Measurements from ENCODE around the gene PHC2.

Gene PHC2

DNA sequence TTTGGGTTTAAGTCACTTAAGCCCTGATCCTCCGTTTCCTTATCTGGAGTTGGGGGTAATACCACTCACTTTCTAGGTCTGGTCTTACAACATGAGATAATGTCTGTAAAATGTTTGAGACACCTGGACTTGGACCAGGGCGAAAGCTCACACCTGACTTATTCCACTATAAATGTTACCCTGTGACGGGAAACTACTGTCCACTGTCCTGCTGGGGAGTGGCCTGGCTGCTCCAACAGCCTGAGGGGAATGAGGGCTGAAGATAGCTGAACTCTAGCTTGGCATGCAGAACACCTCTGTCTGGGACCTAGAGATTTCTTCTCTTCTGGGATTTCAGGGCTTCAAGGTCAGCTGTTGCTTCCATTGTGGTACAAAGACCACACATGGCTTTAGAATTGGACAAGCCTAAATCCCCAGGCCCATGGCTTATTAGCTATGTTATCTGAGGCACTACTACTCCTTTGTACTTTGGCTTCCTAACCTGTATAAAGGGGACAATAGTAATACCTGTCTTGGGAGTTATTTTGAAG is 100.5 kb downstream of the PHC2 start:
- DNase-seq (ENCODE audit: low spot score): no peak

DNA sequence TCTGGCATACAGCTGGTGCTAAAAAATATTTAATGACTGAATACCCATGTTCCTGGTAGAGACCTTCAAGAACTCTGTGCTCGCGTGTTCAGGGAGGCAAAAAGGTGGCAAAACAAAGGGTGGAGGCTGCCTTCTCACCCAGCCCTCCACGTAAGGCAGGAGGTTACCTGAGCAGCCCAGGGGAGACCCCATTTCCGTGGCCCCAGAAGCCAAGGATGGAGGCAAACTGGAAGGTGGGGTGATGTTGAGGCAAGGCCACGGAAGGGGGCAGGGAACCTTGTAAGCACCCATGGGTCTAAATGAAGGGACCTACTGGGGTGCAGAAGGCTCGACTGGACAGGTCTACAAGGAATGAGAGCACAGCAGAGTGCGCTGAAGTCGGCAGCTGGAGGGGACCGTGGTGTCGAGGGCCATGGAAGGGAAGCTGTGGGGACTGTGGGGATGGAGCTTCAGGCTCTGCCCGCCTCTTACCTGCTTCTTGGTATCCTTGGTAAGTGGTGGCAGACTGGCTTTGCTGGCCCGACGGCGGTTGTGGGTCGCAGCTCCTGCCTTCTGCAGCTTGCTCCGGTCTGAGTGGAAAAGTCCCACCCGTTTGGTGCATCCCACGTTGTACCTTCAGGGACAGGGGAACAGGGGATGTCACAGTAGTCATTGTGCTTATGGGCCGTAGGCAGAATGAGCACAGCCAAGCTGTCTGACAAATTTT is 101.1 kb downstream of the PHC2 start:
- DNase-seq (ENCODE audit: low spot score): no peak

DNA sequence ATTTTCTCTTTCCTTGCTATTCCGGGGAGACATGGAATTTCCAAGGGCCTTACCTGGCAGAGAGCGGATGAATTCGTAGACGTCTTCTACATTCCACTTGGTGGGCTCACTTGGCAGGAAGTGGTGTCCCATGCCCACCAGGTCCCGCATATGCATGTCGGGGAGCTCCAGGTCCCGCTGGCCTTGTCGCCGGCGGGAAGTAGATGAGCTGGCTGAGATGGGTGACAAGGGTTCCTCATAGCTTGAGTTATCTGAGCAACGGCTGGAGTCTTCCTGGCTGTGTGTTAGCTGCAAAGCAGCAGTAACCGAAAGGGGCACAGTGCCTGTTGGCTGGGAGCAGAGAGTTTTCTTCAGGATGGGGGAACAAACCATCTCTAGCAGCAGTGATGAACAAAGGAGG is 102.1 kb downstream of the PHC2 start:
- no peak for DNase-seq (ENCODE audit: low spot score)

DNA sequence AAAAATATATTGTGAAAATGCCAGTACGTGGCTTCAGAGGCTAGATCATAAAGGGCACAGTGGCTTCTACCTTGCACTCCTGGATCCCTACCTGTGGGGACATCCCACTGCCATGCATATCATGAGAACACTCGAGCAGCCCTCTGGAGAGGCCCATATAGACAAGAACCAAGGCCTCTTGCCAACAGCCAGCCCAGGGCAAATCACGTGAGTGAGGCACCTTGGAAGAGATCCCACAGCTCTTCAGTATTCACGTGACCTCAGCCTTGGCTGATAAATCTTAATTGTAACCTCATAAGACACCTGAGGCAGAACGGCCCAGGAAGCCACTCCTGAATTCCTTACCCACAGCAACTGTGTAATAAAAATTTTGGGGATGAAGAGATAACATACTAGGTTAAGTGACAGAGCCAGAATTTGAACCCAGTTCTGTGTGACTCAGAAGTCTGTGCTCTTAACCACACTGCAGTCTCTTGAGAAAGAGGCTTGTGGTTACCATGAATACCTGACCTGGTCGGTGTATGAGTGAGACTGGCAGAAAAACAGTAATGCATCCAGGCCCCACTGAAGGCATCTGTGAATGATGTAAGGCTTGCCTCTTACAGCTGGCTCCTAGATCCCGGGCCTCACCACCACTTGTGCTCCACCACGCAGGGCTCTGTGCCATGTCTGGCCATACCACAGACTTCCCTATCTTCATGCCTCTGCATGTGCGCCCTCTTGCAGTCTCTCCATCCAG is 103.1 kb downstream of the PHC2 start:
- DNase-seq (ENCODE audit: low spot score): peak; percentile 90

DNA sequence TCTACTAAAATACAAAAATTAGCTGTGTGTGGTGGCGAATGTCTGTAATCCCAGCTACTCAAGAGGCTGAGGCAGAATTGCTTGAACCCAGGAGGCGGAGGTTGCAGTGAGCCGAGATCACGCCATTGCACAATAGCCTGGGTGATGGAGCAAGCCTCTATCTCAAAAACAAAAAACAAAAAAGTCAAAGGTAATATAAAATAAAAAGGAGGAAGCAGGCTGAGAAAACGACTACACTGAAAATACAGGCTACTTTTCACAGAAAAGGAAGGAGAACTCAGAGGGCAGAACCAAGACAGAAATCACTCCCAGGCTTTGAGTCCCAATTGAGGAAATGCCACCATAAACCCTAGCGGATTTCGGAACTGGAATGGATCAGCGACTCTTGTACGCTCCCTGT is 104.1 kb downstream of the PHC2 start:
- no peak for DNase-seq (ENCODE audit: low spot score)

DNA sequence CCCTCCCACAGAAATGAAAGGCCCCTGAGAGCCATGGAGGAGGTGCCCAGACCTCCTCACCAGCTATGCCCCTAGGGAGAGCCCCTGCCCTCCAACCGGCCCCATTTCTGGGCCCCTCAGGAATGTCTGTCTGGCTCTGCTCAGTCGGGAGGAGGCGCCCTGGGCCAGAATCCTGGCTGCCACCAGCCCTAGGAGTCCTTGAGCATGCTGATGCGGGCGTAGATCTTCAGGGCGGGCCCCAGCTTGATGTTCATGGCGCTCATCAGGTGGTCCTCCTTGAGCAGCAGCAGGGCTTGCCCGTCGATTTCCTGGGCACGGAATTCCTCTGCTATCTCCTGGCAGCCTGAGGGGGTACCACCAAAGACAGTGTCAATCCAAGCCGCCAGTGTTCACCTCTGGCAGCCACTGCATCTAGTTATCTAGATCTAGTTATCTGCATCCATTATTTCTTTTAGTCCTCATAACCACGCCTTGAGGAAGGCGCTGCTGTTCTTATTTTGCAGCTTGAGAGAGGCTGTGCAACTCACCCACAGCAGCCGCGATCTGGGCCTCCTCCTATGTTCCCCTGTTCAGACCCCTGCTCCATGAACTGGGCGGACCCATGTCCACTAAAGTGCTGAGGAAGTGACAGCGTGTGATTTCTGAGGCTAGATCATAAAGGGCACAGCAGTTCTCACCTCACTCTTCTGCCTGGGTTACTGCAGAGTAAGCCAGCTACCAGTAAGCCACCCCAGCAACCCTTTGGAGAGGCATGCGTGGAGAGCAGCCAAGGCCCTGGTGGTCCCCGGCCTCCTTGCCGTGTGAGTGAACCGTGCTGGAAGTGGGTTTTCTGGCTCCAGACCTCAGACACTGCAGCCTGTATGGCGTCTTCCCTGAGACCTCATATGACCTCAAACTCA is 106.0 kb downstream of the PHC2 start:
- no peak for DNase-seq (ENCODE audit: low spot score)

DNA sequence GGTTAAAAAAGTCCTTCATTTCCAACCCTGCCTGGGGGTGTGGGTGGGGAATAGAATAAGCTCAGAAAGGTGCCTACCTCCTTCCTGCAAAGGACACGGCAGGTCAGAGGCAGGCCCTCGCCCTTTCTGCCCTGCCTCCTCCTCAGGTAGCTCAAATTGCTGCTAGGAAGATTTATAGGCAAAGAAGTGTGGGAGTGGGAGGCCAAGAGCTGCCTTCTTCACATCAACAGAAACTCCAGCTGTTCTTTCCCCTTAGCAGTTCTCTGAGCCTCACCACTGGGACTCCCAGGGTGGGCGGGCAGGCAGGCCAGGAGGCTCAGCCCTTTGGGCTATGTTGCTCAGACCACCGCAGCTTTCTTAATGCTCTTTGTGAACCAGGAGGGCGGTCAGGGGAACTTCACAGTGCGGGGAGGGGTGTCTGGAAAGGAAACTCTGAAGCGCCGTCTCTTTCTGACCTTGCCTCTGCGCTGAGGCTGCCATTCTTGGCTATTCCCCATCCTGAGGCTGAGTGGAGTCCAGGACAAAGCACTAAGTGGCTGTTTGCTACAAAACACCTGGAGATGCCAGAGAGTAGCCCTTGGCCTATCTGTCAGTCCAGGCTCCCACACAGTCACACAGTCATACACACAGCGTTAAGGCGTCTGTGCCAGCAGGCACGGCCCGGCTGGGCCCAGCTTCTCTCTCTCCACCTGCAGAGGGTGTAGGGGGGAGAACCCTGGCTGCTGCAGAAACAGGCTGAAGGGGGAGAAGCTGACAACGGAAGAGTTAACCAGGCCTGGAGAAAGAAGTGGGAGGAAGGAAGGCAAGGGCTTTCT is 107.0 kb downstream of the PHC2 start:
- no peak for DNase-seq (ENCODE audit: low spot score)

DNA sequence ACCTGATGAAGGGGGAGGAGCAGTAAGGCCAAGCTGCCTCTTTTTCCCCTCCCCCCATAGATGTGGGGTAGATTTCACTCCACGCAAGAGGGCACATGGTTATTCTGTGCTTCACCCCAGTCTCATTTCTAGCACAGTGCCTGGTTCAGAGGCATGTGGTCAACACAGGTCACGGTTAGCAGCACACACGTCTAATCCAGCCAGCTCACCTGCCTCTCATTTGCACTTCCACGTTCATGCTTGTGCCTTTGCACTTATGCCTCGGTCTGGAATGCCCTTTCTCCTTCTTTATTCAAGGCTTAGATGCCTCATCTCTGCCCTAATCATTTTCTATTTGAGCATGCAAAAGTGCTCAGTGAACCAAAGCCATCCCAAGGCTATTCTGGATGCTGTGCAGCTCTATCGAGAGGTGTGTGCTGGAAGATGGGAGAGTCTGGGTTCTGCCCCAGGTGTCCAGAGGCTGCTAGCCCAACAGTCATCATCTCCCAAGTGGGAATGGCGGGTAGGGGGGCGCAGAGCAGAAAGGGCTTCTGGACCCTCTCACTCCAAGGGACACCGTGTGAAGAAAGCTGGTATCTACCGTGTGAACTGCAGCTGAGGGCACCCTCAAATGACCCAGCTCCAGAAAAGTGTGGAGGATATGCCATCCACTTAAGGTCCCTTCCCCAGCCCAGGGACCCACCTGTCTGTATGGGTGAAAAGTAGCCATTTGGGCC is 107.9 kb downstream of the PHC2 start:
- DNase-seq (ENCODE audit: low spot score): no peak

DNA sequence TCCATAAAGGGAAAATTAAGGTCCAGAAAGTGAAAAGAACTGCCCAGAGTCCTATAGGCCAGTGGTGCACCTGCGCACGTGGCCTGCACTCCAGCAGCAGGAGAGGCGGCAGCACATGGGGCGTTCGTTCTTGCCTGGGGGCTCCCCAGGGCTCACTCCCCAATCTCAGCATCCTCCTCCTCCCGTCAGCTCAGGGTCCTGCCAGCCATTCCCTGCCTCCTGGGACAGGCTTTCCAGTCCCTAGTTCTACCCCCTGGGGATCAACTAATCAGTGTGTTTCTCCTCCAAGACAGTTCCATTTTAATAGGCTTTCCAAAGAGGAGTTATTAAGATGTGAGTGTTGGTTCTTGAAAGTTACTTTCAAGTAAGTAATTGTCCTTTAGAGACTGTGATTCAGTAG is 108.8 kb downstream of the PHC2 start:
- no peak for DNase-seq (ENCODE audit: low spot score)

DNA sequence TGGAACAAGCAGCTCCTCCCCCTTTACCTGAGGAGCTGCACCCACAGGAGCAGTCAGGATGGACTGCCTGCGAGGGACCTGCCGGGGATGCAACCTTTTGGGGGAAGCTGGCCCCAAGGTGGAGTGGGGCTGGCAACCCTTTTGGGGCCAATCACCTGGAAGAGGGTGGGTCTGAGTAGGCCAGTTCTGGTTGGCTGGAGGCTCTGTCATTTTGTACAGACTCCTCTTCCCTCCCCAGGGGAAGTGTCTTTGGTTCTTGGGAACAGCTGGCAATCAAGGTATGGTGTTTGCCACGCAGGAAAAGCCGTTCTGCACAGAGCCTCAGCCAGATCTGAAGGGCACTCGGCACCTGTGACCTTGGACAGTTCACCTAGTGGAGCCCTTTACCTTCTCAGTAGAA is 109.7 kb downstream of the PHC2 start:
- no peak for DNase-seq (ENCODE audit: low spot score)

DNA sequence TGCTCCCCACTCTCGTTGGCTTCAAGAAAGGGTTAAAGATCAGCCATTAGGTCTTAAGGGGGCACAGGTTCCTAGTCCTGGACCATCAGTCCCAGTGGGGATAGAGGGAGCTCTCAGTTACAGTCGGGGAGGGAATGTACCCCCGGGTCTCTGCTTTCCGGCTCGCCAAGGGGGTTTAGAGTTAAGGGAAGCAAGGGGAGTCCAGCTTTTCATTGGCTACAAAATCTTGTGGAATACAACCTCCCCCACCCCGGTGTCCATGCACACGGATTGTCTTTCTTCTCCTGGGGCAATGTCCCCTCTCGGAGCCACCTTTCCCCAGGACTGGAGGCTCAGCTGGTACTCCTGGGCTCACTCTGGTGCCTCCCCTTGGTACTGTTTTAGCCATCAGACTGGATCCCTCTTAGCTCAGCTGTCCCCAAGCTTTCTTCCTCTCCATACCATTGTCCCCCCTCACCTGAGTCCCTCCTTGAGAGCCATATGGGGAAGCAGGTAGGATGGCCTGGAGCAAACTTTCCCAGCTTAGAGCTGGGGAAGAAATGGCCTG is 110.2 kb downstream of the PHC2 start, which contains the start of gene A3GALT2:
Gene A3GALT2 (minus strand): TSS at position 480 of the 547 bp plus-strand sequence. CDS start 0 bp downstream, at position 480.
- DNase-seq (ENCODE audit: low spot score): no peak

DNA sequence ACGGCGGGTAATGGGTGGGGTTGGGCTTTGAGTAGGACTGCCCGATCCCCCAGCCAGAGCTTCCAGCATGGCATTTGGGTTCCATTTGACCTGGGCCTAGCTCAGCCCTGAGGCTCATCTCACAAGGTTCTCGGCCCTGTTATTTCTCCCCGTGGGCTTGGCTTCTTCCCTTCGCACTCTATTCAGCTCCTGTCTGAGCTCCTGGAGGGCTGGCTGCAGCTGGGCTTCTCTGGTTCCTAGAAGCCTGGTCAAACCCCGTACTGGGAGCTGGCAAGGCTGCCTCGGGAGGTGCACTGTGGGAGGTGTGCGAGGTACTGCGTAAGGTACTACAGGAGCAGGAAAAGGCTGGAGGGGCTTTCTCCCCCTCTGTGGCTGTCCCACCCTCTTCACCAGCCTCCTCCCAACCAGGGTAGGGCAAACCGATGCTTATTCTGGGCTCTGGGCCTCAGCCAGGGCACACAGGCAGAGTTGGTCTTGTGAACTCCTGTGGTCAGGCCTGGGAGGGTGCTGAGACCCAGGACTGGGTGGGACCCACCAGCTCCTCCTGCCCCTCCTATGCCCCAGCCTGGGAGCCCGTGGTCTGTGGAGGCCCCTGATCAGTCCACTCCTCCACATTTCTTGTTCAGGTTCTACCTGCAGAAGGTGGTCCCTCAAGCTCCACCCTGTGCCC is 110.8 kb downstream of the PHC2 start:
- no peak for DNase-seq (ENCODE audit: low spot score)

DNA sequence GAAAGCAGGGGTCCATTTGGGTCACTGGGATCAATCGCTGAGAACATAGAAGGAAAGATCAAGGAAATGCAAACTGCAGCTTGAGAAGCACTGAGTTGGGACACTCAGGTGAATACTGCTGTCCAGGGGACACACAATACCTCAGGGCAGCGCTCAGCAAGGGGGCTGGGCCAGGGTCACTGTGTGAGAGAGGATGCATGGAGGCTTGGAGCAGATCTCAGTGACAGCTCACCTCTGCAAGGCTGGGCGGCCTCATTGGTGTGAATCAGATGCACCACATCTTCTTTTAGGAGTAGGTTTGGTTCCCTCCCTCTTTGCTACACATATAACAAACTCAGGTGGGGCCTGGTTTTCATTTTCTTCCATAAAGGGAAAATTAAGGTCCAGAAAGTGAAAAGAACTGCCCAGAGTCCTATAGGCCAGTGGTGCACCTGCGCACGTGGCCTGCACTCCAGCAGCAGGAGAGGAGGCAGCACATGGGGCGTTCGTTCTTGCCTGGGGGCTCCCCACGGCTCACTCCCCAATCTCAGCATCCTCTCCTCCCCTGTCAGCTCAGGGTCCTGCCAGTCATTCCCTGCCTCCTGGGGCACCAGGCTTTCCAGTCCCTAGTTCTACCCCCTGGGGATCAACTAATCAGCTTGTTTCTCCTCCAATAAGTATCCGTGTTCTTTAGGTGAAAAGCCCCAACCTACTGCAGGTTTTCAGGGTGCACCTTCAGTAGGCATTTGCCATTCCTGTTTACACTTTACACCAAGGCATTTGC is 111.5 kb downstream of the PHC2 start:
- no peak for DNase-seq (ENCODE audit: low spot score)

DNA sequence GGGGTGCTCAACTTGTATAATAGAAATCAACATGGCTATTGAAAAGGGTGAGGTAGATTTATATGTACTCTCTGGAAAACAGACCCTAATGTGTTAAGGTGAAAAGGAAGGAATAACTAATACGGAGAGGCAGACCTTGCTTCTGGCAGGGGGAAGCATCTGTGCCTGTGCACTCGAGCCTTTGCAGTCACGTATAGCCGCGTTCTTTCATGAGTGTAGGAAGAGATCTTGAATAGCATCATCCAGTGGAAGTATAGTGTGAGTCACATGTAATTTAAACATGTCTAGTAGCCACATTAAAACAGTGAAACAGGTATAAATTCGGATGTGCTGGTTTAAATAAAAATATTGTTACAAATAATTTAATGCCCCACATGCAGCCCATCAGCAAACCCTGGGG is 112.9 kb downstream of the PHC2 start:
- DNase-seq (ENCODE audit: low spot score): no peak

DNA sequence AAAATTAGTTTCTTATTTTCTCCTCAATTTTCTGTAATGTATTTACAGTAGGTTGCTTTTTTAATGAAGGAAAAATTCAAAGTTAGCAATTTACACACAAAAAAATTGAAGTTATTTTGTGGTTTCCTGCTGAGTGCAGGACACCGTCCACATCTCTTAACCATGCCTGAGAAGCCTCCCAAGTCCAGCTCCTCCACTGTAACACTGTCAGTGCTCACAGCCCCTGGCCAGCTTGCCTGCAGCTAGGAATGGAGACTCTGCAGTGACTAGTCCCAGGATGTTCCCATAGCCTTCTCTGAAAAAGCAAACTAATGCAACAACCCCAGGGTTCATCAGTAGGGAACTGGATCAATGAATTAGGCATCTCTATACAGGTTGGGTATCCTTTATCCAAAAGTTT is 113.5 kb downstream of the PHC2 start:
- DNase-seq (ENCODE audit: low spot score): no peak

DNA sequence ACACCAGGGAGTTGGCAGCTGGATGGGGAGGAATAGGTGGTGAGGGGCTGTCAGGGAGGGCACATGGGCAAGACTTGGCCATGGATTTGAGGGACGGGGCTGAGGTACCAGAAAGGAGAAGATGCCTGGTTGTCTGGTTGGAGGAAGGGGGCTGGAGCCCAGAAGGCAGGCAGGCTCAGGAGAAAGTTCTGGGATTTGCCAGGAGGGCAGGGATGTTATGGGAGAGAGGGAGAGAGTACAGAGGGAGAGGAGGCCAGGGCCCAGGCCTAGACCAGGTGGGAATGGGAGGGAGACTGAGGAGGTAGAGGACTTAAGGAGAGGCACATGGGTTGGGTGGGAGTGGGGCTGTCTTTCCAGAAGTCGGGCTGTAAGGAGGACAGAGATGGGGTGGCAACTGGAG is 114.3 kb downstream of the PHC2 start:
- no peak for DNase-seq (ENCODE audit: low spot score)

DNA sequence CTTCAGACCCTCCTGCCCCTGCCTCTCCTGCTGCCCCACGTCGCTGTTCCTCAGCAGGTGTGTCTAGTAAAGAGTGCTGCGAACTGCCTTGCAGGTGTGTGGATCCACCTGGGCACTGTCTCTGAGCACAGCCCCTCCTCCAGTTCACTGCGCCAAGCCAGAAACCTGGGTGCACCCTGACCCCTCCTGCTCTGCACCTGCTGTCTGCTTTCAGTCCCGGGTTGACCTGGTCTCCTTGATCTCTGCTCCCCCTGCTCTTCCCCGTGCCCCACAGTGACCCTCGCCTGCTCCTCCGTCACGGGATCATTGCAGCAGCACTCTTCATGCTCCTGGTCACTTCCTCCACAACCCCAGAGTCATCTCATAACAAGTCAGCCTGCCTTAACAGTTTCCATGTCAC is 116.5 kb downstream of the PHC2 start:
- DNase-seq (ENCODE audit: low spot score): no peak

DNA sequence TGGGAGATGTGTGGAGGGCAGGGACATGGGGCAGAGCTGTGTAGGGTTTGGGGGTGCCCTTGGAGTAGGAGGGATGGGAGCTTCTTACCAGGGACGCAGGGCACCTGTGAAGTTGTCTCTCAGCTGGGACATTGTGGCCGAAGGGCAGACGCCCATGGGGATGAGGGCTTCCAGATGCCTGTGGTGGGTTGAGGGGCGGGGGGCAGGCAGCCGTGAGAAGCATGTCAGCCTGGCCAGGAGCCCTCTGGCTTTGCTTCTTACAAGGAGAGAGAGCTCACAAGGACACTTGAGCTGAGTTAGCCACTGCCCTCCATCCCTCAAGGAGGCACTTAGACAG is 118.5 kb downstream of the PHC2 start:
- DNase-seq (ENCODE audit: low spot score): no peak

DNA sequence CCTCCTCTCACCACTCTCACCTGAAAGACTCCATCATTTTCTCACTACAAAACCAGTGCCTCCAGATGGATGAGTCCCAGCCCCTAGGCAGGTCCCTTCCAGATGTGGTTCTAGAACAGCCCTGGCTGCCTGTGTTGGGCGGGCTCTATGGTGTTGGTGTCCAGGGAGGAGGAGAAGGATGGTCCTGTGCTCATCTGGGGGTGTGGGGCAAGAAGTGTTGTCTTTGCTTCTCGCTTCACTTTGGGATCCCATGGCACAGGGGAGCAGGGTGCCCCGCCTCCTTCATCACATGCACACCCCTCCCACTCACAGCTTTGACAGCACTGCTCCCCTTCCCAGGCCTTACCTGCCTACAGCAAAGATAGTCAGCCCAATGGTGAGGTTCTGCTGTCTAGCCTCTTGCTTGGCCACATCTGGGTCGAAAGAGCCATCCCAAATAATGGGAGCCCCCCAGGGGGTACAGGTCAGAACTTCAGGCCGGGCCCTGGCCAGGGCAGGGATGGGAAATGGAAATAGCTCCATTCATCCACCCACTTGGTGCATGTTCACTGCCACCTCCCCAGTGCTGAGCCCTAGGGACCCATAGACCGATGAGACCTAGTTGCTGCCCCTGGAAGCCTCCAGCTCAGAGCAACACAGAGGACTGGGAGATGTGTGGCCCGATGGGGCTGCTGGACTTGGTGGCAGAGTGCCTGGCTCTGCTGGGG is 119.0 kb downstream of the PHC2 start:
- DNase-seq (ENCODE audit: low spot score): no peak

All from AG08396 (cell line).